CD4-positive, alpha-beta T cell (primary cell): ENCODE data around the gene BICD1. TPM values are rescaled to one million over a fixed set of nuclear protein-coding genes. Genes with fewer than 3 reads are reported as not detected.

ENCODE experiments used
- ATAC-seq: fragments of 200-7000 bp; cut with Tn5 transposase; one replicate; pipeline ENCODE4 v1.10.0; 2022; ENCODE audit warnings: mild to moderate bottlenecking; ENCODE audit not compliant: poor library complexity
- CTCF ChIA-PET: fragments of 350-600 bp; sonication (Branson Sonifier 250); formaldehyde crosslinking; loops from one replicate; lab custom pipeline; 2021; ENCODE audit warnings: antibody characterized with exemption, inconsistent platforms; lab: Charles Lee
- POLR2A ChIA-PET: fragments of 350-600 bp; sonication (Branson Sonifier 250); formaldehyde crosslinking; loops from one replicate; lab custom pipeline; 2021; ENCODE audit warnings: antibody characterized with exemption, inconsistent platforms; lab: Charles Lee
- DNase-seq, 14 experiments: peaks; one replicate each; pipeline ENCODE4 v3.0.0-alpha.2; 2013 to 2020; ENCODE audit warnings: mixed read lengths in 2 of 14
- H3K27ac ChIP-seq, 2 donors: one replicate each; pipeline versions ENCODE4 v1.5.1 to v1.7.0; 2013; ENCODE audit warnings: low read length in 2 of 2, low read depth in 1 of 2, mild to moderate bottlenecking in 1 of 2
- H3K27me3 ChIP-seq, 2 experiments: 1 replicate in 1 of 2; 2 replicates in 1 of 2; pipeline versions ENCODE4 v1.6.1 to v1.7.0; 2013; ENCODE audit warnings: low read length in 2 of 2, control low read depth in 1 of 2, mild to moderate bottlenecking in 1 of 2, moderate library complexity in 1 of 2; ENCODE audit not compliant: insufficient read depth in 2 of 2, control insufficient read depth in 1 of 2
- H3K36me3 ChIP-seq: one replicate; pipeline ENCODE4 v1.6.1; 2013; ENCODE audit warnings: low read length, control low read depth; ENCODE audit not compliant: insufficient read depth
- H3K4me1 ChIP-seq: one replicate; pipeline ENCODE4 v1.6.1; 2013; ENCODE audit warnings: low read length, control low read depth; ENCODE audit not compliant: insufficient read depth
- H3K4me3 ChIP-seq: one replicate; pipeline ENCODE4 v1.5.1; 2013; ENCODE audit warnings: mild to moderate bottlenecking, low read length, moderate library complexity
- H3K9me3 ChIP-seq, 2 experiments: 1 replicate in 1 of 2; 2 replicates in 1 of 2; pipeline versions ENCODE4 v1.6.1 to v1.7.0; 2013; ENCODE audit warnings: low read length in 2 of 2, mild to moderate bottlenecking in 2 of 2, control low read depth in 1 of 2, moderate library complexity in 1 of 2; ENCODE audit not compliant: control insufficient read depth in 1 of 2, insufficient read depth in 1 of 2
- H3K27ac Mint-ChIP-seq: one replicate; pipeline ENCODE4 v1.8.0; 2020; ENCODE audit warnings: mixed read lengths
- H3K27me3 Mint-ChIP-seq: one replicate; pipeline ENCODE4 v1.8.0; 2021; ENCODE audit warnings: mixed read lengths
- H3K36me3 Mint-ChIP-seq: one replicate; pipeline ENCODE4 v1.8.0; 2021; ENCODE audit warnings: low read depth, mixed read lengths
- H3K4me1 Mint-ChIP-seq: one replicate; pipeline ENCODE4 v1.8.0; 2021; ENCODE audit warnings: low read depth, mixed read lengths
- H3K4me3 Mint-ChIP-seq: one replicate; pipeline ENCODE4 v1.8.0; 2020; ENCODE audit warnings: mild to moderate bottlenecking, mixed read lengths
- H3K9me3 Mint-ChIP-seq: one replicate; pipeline ENCODE4 v1.8.0; 2020; ENCODE audit warnings: mixed read lengths
- CTCF ChIP-seq: fragments of 200-600 bp; IDR thresholded peaks from one replicate; pipeline ENCODE4 v1.8.0; 2022; ENCODE audit warnings: antibody characterized with exemption, mild to moderate bottlenecking
- intact Hi-C, 2 experiments: fragments of 100-400 bp; cut with DNase I in 1 of 2; cut with micrococcal nuclease in 1 of 2; formaldehyde crosslinking; loops; one replicate each; pipeline versions ENCODE4 v1.15.1 to v1.9.0; 2023 to 2025; cut with DNase I, micrococcal nuclease
- total RNA-seq, 174 experiments: library from RNA in 2 of 174; stranded (reverse) in 2 of 174; gene quantifications; one replicate each; pipeline ENCODE4 v1.2.3 and lab custom pipeline; 2021 to 2026

BICD1 gene
- total RNA-seq, 2 experiments from 2014 or later = 13.5 to 14.3 TPM

GRCh38 chr12:32400866-32401265, 294.2 kb downstream of the BICD1 start:
- Mint-ChIP-seq H3K27me3 (peaks cover 56% of the 10 kb centered on the region), H3K4me3 (peak overlapping the region; percentile 11), H3K4me1 (no peaks in the 10 kb centered on the region), H3K9me3 (no peaks in the 10 kb centered on the region), H3K36me3 (no peaks in the 10 kb centered on the region), H3K27ac (no peak overlapping the region)
- peaks cover 14% of the 10 kb centered on the region for H3K4me1 ChIP-seq
- intact Hi-C loops = no loop called here
- H3K27ac ChIP-seq = no peak overlapping the region
- H3K36me3 ChIP-seq = no peaks in the 10 kb centered on the region
- TF ChIP-seq CTCF = no peak
- H3K9me3 ChIP-seq = peaks cover 0 to 3% of the 10 kb centered on the region in 2 experiments
- H3K27me3 ChIP-seq = peaks cover 16 to 19% of the 10 kb centered on the region in 2 experiments
- ATAC-seq (no peak), DNase-seq (no peak)
- POLR2A ChIA-PET = no interaction called here
- H3K4me3 ChIP-seq = no peak overlapping the region
- CTCF ChIA-PET = no interaction called here

- Histone ChIP-seq H3K27me3 (peaks cover 16 to 18% of the 10 kb centered on the region in 2 experiments), H3K4me1 (peaks cover 14% of the 10 kb centered on the region), H3K9me3 (peaks cover 0 to 3% of the 10 kb centered on the region in 2 experiments), H3K36me3 (no peaks in the 10 kb centered on the region), H3K27ac (no peak overlapping the region), H3K4me3 (no peak overlapping the region)
- Mint-ChIP-seq H3K4me1 (no peaks in the 10 kb centered on the region), H3K27ac (no peak overlapping the region), H3K4me3 (no peak overlapping the region), H3K36me3 (no peaks in the 10 kb centered on the region), H3K27me3 (peaks cover 52% of the 10 kb centered on the region), H3K9me3 (no peaks in the 10 kb centered on the region)
- CTCF ChIA-PET = no interaction called here
- intact Hi-C loops = no loop called here
- DNase-seq = no peak
- POLR2A ChIA-PET = no interaction called here
- ATAC-seq = no peak
- TF ChIP-seq CTCF = no peak
Measured at GRCh38 chr12:32402170-32402569, 295.5 kb downstream of the BICD1 start.

- peaks cover 52% of the 10 kb centered on the region for H3K27me3 Mint-ChIP-seq
- Histone ChIP-seq H3K4me3 (no peak overlapping the region), H3K27me3 (peaks cover 16 to 18% of the 10 kb centered on the region in 2 experiments), H3K27ac (no peak overlapping the region), H3K4me1 (peaks cover 14% of the 10 kb centered on the region), H3K36me3 (no peaks in the 10 kb centered on the region), H3K9me3 (peaks cover 0 to 3% of the 10 kb centered on the region in 2 experiments)
- no peak for ATAC-seq
- CTCF ChIA-PET = no interaction called here
- H3K36me3 Mint-ChIP-seq = no peaks in the 10 kb centered on the region
- H3K9me3 Mint-ChIP-seq = no peaks in the 10 kb centered on the region
- POLR2A ChIA-PET = no interaction called here
- DNase-seq = no peak
- no peak overlapping the region for H3K27ac Mint-ChIP-seq
- H3K4me3 Mint-ChIP-seq = no peak overlapping the region
- H3K4me1 Mint-ChIP-seq = no peaks in the 10 kb centered on the region
- no peak for TF ChIP-seq CTCF
- intact Hi-C loops = no loop called here
Measured at GRCh38 chr12:32402946-32403345, 296.3 kb downstream of the BICD1 start.
